Right lung (tissue), 10 donors: ENCODE data around the gene CACFD1. TPM values are rescaled to one million over a fixed set of nuclear protein-coding genes. Genes with fewer than 3 reads are reported as not detected.
A peak's percentile ranks its signal among the peaks of the same experiment; 100 is the strongest.

Source experiments
- DNase-seq, 2 donors: peaks; one replicate each; pipeline ENCODE4 v3.0.0-alpha.2; 2013
- long read RNA-seq, 8 donors: transcript quantifications; one replicate each; lab custom pipeline, GENCODE V29; 2026
- polyA plus RNA-seq, 5 donors: library from polyadenylated mRNA; unstranded; fragments of 120-200 nt; gene quantifications; one replicate each; pipeline versions ENCODE4 v1.2.1 to v1.2.3, GENCODE V29; 2013; ENCODE audit warnings: inconsistent platforms in 1 of 5, low replicate concordance in 1 of 5; ENCODE audit not compliant: insufficient read length in 5 of 5, insufficient read depth in 1 of 5

Gene CACFD1
- 10 to 100 TPM; 14.0 to 35.6 (median 22.3) TPM for polyA plus RNA-seq
- long read RNA-seq, donor 1, transcript CACFD1-202 (5 exons, 2,794 nt), result major isoform, 11 of 37 reads
- long read RNA-seq, donor 1, partial matches to known transcripts, result 25 of 37 reads
- long read RNA-seq, donor 1, other reads (novel, unspliced or antisense), result 0 of 37 reads
- long read RNA-seq, donor 2, transcript CACFD1-202 (5 exons, 2,794 nt), result major isoform, 11 of 13 reads
- long read RNA-seq, donor 2, partial matches to known transcripts, result 0 of 13 reads
- long read RNA-seq, donor 2, other reads (novel, unspliced or antisense), result 0 of 13 reads
- long read RNA-seq, donor 3, partial matches to known transcripts, result 0 of 7 reads
- long read RNA-seq, donor 3, other reads (novel, unspliced or antisense), result 0 of 7 reads
- long read RNA-seq, donor 4, transcript CACFD1-202 (5 exons, 2,794 nt), result major isoform, 5 of 7 reads
- long read RNA-seq, donor 4, partial matches to known transcripts, result 0 of 7 reads
- long read RNA-seq, donor 4, other reads (novel, unspliced or antisense), result 0 of 7 reads
- long read RNA-seq, donor 5, transcript CACFD1-201 (4 exons, 2,688 nt), result minor isoform, 5 of 14 reads
- long read RNA-seq, donor 5, transcript CACFD1-202 (5 exons, 2,794 nt), result major isoform, 9 of 14 reads
- long read RNA-seq, donor 5, partial matches to known transcripts, result 0 of 14 reads
- long read RNA-seq, donor 5, other reads (novel, unspliced or antisense), result 0 of 14 reads
- long read RNA-seq, donor 6, transcript CACFD1-201 (4 exons, 2,688 nt), result minor isoform, 7 of 19 reads
- long read RNA-seq, donor 6, transcript CACFD1-202 (5 exons, 2,794 nt), result major isoform, 10 of 19 reads
- long read RNA-seq, donor 6, partial matches to known transcripts, result 0 of 19 reads
- long read RNA-seq, donor 6, other reads (novel, unspliced or antisense), result 0 of 19 reads
- long read RNA-seq, donor 7, transcript CACFD1-202 (5 exons, 2,794 nt), result major isoform, 8 of 9 reads
- long read RNA-seq, donor 7, partial matches to known transcripts, result 0 of 9 reads
- long read RNA-seq, donor 7, other reads (novel, unspliced or antisense), result 0 of 9 reads
- long read RNA-seq, donor 8, partial matches to known transcripts, result 0 of 4 reads
- long read RNA-seq, donor 8, other reads (novel, unspliced or antisense), result 0 of 4 reads

DNA sequence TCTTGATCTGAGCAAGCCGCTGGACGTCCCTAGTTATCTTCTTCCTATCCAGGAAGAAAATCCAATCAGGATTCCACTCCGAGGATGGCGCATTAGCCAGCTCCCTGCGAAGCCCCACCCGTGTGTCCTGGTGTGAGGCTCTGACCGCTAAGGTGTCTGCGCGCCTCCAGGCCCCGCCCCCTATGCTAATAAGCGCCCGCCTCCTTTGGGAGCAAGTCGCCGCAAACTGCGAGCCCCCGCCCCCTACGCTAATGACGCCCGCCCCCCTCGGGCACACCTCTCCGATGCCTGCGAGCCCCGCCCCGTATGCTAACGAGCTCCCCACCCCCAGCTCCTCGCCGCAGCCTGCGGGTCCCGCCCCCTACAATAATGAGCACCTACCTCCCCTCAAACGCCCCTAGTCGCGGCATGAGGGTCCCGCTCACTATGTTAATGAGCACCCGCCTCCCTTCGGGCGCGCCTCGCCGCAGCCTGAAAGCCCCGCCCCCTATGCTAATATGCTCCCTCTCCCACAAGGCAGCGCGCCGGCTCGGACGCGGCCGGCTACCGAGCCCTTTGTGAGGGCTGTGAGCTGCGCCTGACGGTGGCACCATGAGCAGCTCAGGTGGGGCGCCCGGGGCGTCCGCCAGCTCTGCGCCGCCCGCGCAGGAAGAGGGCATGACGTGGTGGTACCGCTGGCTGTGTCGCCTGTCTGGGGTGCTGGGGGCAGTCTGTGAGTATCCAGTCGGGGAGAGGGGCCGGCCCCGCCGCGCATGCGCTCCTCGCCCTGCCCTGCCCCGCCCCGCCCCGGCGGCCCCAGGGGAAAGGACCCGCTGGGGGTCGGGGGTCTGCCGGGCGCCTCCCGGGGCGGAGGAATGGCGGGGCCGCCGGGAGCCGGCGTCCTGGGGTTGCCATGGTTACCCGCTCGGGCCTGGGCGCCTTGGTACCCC lies at the start of gene CACFD1:
Gene CACFD1 (plus strand): TSS at position 503 of the 929 bp plus-strand sequence. CDS start 89 bp downstream, at position 592.
- peak; percentile 95 for DNase-seq

DNA sequence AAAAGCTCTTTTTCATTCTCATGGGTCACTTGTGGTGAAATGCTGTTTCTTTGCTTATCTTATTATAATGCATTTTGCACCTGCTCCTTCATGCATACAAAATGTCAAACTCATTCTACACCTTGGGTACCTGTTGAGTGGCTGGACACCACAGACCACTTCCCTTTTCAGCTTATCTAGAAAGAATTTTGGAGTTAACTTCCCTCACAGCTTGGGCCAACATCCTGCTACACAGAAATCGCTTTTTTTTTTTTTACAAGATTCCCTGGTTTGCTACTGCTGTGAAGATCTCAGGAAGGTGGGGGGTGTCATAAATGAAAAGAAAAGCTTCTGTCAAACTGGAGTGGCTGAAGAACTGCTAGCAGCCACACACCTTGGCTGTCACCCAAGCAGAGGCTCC lies 44.6 kb upstream of the CACFD1 start:
- DNase-seq, result no peak

DNA sequence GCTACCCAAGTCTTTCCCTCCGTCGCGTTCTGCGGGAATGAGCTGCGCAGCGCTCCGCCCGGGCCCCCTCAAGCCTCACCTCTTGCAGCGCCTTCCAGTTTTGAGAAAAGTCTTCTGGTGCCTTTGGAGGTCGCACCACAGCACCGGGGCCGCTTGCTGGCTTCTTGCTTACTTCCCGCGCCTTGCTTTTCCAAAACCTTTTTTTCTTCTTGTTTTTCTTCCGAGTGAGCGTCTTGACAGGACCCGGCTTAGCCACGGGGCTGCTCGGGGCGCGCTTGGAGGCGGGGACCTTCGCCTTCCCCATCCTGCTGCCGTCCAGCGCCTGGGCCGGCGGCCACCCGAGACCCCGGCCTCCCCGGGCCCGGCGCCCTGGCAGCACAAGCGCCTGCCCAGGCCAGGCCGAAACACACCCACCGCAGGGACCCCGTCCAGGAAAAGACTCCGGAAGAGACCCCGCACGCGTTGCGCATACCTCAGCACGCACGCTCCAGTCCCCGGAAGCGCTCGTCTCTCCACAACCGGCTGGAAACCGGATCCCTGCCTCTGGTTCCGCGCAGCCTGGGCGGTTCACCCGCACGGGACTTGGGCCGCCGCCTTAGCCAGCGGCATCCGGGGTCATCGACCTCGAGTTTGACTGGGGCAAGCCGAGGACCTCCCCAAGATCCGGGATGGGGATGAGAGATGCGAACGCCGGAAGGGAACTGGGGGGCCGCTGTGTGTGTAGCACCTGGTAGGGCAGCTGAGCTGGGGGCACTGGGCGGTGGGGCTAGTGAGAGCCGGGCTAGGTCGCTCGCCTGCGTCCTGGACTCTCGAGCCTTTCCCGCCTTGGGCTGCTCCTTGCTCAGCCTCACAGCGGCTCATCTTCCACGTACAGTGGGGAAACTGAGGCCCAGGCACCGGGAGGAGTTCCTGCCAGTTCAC lies 42.0 kb upstream of the CACFD1 start, which contains the start of gene REXO4:
Gene REXO4 (minus strand): TSS at position 470 of the 921 bp plus-strand sequence. CDS start 166 bp downstream, at position 304.
- peak; percentile 87 for DNase-seq

DNA sequence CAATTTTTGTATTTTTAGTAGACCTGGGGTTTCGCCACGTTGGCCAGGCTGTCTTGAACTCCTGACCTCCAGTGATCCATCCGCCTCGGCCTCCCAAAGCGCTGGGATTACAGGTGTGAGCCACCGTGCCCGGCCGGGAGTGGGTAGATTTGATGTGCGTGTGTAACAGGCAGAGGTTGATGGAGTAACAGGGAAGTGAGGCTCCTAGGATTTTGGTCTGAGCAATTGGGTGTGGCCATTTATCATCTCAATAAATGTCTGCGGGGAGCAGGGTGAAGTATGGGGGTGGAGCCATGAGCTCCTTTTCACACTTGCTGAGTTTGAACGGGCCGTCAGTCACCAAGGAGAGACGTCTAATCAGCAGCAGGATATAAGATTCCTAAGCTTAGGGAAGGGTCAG lies 40.8 kb upstream of the CACFD1 start:
- no peak for DNase-seq

DNA sequence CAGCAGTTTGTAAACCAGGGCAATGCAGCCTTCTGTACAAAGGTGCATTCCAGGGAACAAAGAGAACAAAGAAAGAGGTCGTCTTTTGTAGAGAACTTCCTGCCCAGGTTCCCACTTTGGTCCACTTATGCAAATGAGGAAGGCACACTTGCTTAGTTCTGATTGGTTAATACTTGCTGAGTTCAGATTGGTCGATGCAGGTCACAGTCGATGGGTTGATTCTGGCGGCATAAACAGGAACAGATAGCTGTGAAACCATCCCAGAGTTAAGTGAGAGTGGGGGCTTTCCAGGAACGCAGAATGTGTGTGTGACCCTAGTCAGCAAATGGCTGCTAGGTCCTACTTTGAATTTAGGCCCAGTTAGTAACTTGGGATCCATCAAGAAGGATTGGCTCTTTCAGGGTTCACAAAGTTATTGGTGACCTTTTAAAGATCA lies 39.4 kb upstream of the CACFD1 start:
- no peak for DNase-seq

DNA sequence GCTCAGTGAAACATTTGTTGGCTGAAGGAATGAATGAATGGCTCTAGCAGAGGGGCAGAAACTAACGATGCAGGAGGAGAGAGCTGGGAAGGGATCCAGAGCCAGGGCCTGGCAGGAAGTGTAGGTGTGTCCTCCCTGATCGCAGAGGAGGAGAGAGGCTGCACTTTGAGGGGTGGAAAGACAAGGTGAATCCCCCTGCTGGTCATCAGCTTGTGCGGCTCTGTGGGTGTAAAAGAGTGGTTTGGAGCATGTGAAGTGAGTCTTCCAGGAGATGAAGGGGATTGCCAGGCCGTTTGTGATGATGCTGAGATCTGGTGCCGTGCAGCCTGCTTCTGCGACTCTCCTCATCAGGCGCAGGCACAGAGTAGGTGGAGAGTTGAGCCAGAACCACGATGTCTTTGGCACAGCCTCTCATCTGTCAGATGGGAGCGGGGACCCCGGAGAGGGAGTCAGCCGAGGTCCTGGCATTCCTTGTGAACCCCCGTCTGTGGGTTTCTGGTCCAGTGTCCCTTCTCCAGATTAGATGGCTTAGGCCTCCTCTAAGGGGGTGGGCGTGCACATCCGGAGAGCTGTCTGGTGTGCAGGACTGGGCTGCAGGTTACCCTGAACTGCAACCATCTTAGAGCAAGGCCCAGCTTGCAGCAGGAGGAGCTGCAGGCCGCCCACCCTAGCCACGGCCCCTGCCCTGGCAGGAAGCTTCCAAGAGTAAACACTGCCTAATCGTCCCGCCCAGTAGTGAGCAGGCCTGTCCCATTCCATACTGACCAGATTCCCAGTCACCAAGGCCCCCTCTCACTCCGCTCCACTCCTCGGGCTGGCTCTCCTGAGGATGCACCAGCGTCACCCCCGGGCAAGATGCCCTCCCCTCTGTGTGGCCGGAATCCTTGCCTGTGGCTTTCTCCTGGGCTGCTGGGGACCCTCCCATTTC lies 37.9 kb upstream of the CACFD1 start, which contains the start of gene ADAMTS13:
Gene ADAMTS13 (plus strand): TSS at position 753 of the 928 bp plus-strand sequence. CDS start 77 bp downstream, at position 830.
- no peak for DNase-seq

DNA sequence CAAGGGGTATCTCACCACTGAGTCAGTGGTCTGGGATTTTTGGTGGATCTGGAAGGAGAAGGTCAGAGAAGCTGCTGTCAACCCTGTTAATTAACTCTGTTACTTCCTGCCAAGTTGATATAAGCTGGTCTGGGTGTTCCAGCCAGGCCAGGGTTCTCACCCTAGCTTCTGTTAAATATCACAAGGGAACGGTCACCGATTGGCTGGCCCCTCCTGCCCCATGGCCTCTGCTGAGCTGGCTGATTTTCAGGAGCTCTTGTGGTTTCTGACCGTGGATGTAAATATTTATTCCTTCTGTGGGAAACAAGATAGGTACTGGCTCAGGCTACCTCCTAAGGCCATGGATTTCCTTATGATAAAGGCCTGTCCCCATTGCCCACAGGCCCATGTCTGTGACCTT lies 36.6 kb upstream of the CACFD1 start:
- DNase-seq, result no peak

DNA sequence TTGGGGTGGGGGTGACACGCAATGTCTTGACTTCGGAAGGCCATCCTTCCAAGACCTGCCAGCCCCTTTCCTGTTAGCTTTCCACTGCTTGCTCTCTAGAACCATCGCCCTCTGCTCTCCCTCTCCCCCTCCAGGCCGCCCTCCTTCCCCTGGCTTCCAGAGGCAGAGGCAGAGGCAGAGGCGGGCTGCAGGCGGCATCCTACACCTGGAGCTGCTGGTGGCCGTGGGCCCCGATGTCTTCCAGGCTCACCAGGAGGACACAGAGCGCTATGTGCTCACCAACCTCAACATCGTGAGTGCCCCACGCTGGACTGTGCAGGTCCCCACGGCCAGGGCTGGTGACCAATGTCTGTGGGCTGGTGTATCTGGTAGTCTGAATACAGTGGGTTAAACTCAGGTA lies 35.6 kb upstream of the CACFD1 start:
- no peak for DNase-seq

DNA sequence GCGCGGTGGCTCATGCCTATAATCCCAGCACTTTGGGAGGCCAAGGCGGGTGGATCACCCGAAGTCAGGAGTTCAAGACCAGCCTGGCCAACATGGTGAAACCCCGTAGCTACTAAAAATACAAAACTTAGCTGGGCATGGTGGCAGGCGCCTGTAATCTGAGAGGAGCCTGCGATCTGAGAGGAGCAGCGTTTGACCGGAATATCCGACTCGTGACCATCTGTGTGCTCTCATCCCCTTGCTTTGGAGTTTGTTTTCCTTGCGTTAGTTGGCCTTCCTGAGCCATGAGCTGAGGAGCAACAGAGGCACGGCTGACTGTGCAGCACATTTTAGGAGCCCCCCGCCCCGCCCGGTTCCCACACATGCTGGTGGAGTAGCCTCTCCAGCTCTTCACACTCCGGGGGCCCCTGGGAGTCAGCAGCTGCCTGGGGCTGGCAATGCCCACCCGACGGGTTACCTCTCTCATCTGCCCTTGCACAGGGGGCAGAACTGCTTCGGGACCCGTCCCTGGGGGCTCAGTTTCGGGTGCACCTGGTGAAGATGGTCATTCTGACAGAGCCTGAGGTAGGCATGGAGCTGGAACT lies 34.6 kb upstream of the CACFD1 start:
- DNase-seq, result no peak

DNA sequence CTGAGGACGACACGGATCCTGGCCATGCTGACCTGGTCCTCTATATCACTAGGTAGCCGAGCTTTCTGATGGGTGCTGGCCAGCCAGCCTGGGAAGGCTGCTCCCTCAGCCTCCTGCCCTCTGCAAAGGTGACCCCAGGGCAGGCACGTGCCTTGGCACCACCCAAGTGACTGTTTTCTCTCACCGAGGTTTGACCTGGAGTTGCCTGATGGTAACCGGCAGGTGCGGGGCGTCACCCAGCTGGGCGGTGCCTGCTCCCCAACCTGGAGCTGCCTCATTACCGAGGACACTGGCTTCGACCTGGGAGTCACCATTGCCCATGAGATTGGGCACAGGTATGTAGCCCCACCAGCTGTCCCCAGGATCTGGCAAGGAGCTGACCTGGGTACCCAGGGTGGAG lies 33.8 kb upstream of the CACFD1 start:
- no peak for DNase-seq

DNA sequence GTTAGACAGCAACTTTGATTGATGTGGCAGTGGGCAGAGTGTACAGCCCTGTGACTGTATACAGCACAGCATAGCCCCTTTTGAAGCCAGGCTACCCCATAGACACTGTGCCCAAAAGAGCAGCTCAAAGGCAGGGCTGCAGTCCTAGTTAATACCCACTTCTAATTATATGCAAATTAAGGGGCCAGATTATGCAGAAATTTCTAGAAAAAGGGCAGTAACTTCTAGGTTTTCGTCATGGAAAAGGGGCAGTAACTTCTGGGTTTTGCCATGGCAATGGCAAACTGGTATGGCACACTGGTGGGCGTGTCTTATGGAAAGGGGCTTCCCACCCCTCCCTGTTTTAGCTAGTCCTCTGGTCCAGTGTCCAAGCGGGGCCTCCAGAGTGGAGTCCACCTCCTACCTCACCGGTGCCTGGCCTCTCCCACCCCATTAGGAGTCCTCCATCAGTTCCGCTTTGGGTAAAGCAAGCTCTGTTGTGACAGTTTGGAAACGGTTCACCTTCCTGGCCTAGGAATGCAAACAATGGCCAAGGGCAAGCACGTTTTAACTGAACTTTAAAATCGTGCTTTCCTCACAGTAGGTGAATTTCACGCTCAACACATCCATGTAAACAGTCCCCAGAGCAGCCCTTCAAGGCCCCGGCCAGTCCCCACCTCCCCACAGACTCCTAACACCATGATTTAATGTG lies 32.0 kb upstream of the CACFD1 start:
- DNase-seq, result no peak

DNA sequence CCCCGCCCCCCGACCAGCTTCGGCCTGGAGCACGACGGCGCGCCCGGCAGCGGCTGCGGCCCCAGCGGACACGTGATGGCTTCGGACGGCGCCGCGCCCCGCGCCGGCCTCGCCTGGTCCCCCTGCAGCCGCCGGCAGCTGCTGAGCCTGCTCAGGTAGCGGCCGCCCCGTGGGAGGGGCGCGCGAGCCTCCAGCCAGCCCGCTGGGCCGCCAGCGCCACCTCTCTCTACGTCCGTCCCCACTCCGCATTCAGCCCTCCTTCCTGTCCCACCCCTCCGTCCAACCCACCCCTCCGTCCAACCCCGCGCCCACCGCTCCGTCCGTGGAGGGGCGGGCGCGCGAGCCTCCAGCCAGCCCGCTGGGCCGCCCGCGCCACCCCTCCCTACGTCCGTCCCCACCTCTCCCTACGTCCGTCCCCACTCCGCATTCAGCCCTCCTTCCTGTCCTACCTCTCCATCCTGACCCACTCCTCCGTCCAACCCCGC lies 31.1 kb upstream of the CACFD1 start:
- DNase-seq, result no peak

DNA sequence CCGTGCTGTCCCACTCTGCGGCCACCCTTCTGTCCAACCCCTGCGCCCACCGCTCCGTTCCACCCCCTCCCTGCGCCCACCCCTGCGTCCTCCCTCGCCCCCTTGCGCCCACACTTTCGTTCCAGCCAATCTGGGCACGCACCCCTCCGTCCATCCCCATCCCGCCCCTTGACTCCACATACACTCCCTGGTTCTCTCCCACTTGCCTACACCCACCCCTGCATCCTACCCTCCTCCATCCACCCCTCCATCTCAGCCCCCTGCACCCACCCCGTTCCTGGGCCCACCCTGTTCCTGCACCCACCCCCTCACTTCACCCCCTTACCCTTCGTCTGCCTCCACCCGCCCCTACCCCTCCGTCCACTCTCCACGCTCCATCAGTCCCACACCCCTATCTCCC lies 30.6 kb upstream of the CACFD1 start:
- no peak for DNase-seq

DNA sequence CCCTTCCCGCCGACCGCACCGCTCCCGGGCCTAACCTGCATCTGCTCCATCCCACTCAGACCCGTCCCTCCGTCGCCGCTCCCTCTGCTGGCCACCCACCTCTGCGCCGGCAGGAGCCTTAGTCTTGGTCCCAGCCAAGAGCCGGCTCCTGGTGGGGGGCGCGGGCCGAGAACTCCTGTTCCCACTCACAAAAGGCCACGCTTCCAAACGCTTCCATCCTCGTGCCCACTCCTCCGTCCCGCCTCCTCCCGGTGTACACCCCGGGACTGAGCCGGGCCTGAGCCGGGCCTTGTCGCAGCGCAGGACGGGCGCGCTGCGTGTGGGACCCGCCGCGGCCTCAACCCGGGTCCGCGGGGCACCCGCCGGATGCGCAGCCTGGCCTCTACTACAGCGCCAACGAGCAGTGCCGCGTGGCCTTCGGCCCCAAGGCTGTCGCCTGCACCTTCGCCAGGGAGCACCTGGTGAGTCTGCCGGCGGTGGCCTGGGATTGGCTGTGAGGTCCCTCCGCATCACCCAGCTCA lies 30.1 kb upstream of the CACFD1 start:
- DNase-seq, result no peak

DNA sequence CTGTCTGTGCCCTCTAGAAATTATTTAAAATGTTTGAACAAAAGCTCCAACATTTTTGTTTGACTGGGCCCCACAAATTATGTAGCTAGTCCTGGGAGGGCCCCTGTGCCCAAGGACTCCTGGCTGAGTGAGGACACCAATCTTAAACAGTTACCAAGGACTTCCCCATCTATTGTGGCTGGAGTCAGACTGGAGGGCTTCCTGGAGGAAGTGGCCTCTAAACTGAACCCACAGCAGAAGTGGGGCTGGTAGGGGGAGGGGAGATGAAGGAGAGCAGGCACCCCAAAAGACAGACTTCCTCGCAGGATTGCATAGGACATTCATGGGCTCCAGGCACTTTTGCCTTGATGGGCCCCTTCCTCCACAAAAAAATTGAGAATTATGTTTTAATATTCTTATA lies 29.5 kb upstream of the CACFD1 start:
- no peak for DNase-seq

DNA sequence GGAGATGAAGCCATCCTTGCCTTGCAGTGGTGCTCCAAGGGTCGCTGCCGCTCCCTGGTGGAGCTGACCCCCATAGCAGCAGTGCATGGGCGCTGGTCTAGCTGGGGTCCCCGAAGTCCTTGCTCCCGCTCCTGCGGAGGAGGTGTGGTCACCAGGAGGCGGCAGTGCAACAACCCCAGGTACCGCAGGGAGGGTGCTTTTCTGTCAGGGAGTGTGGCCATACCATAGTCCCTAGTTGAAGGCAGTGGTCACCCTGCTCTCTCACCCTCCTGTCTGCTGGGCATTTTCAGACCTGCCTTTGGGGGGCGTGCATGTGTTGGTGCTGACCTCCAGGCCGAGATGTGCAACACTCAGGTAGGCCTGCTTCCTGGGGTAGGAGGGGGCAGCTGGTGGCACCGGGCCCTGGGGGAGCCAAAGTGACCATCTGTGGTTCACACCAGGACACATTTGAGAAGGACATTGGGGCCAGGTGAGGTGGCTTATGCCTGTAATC lies 26.4 kb upstream of the CACFD1 start:
- DNase-seq, result no peak

DNA sequence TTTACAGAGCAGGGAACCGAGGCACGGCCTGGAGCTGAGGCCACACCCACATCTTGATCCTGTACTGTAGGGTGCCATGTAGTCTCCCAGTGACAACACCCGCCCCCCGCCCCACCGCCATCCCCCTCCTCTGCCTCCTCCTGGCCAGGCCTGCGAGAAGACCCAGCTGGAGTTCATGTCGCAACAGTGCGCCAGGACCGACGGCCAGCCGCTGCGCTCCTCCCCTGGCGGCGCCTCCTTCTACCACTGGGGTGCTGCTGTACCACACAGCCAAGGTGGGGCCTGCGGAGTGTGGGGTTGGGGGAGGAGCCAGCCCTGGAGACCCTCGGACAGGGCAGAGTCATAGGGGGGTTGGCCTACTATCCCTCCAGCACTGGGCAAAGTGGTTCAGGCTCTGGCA lies 23.1 kb upstream of the CACFD1 start:
- no peak for DNase-seq
